Measurements from ENCODE around the gene RASA2.

GRCh38 chr3:141457624-141458236 lies 29.1 kb upstream of the RASA2 start:
- TF ChIP-seq CTCF (IDR thresholded peaks at IDR 0.05), result no peak
- no peak for TF ChIP-seq POLR2A (IDR thresholded peaks at IDR 0.05)
- TF ChIP-seq POLR2AphosphoS5 (IDR thresholded peaks at IDR 0.05), result no peak
